K562 (cell line): ENCODE data around the gene GDF11. TPM values are rescaled to one million over a fixed set of nuclear protein-coding genes. Genes with fewer than 3 reads are reported as not detected.
A peak's percentile ranks its signal among the peaks of the same experiment; 100 is the strongest.

Experiments
- ATAC-seq: fragments of 200-7000 bp; cut with Tn5 transposase; 3 replicates; pipeline ENCODE4 v1.9.1; 2020; ENCODE audit warnings: moderate library complexity
- BruUV-seq: library from RNA; stranded (reverse); fragments of 400-500 nt; replicated peaks from 2 replicates; lab custom pipeline; 2021; lab: Mats Ljungman, UMichigan
- CTCF ChIA-PET: fragments of 300-600 bp; formaldehyde crosslinking; extraction: SDS; loops from one replicate; lab custom pipeline; 2021; ENCODE audit warnings: low intra/inter-chr PET ratio; lab: Yijun Ruan, JAX
- POLR2A ChIA-PET: fragments of 300-600, 350-650 bp; sonication (Branson Sonifier 250); formaldehyde crosslinking; extraction: SDS; loops from one replicate; lab custom pipeline; 2021; ENCODE audit warnings: antibody characterized with exemption, inconsistent platforms; lab: Yijun Ruan, JAX
- DNase-seq, 4 experiments: peaks; one replicate each; pipeline versions ENCODE4 v3.0.0 to v3.0.0-alpha.2; 2011 to 2018; ENCODE audit warnings: low spot score in 3 of 4, mixed read lengths in 3 of 4; ENCODE audit errors: extremely low read depth in 1 of 4
- FAIRE-seq: peaks from 2 replicates; lab custom pipeline; 2011; peaks lifted over from hg19 to GRCh38; lab: Jason Lieb, UNC
- H2AFZ ChIP-seq: 2 replicates; pipeline ENCODE4 v1.6.0; 2011; ENCODE audit warnings: low read depth, low read length, control low read depth, inconsistent platforms
- H3K27ac ChIP-seq: fragments of 200-600 bp; 3 replicates; pipeline ENCODE4 v1.8.0; 2011; ENCODE audit warnings: low read depth, mild to moderate bottlenecking, control low read depth, inconsistent platforms, low read length, moderate library complexity, mixed read lengths; ENCODE audit errors: extremely low read depth
- H3K27me3 ChIP-seq, 2 experiments: fragments of 300-600 bp in 1 of 2; 2 replicates in 1 of 2; 3 replicates in 1 of 2; pipeline versions ENCODE4 v1.6.0 to v1.8.0; 2011; ENCODE audit warnings: inconsistent platforms in 2 of 2, low read length in 2 of 2, mild to moderate bottlenecking in 1 of 2, mixed read lengths in 1 of 2, moderate library complexity in 1 of 2; ENCODE audit not compliant: control insufficient read depth in 2 of 2, insufficient read depth in 2 of 2
- H3K36me3 ChIP-seq: fragments of 300-600 bp; 3 replicates; pipeline ENCODE4 v1.8.0; 2011; ENCODE audit warnings: mild to moderate bottlenecking, low read length, inconsistent platforms; ENCODE audit not compliant: control insufficient read depth, insufficient read depth
- H3K4me1 ChIP-seq, 2 experiments: fragments of 200-600 bp in 1 of 2; replicated peaks in 1 of 2; 2 replicates in 1 of 2; 3 replicates in 1 of 2; pipeline versions ENCODE4 v1.5.1 to v1.8.0; 2011; ENCODE audit warnings: inconsistent platforms in 2 of 2, low read length in 2 of 2, mild to moderate bottlenecking in 1 of 2, mixed read lengths in 1 of 2, moderate library complexity in 1 of 2; ENCODE audit not compliant: control insufficient read depth in 2 of 2, insufficient read depth in 2 of 2
- H3K4me2 ChIP-seq: 2 replicates; pipeline ENCODE4 v1.6.1; 2011; ENCODE audit warnings: low read length, control low read depth, inconsistent platforms, mixed read lengths; ENCODE audit not compliant: insufficient read depth
- H3K4me3 ChIP-seq: fragments of 200-600 bp; sonication (generic), shearing (Covaris generic); 2 replicates; pipeline ENCODE4 v1.5.1; 2016; ENCODE audit warnings: control low read depth, inconsistent platforms
- H3K79me2 ChIP-seq: fragments of 200-600 bp; 3 replicates; pipeline ENCODE4 v1.8.0; 2011; ENCODE audit warnings: low read length, inconsistent platforms; ENCODE audit not compliant: control insufficient read depth, insufficient read depth
- H3K9ac ChIP-seq, 2 experiments: 2 replicates each; pipeline versions ENCODE4 v1.6.0 to v1.6.1; 2011; ENCODE audit warnings: low read depth in 2 of 2, low read length in 2 of 2, control low read depth in 1 of 2, inconsistent platforms in 1 of 2, mild to moderate bottlenecking in 1 of 2, mixed read lengths in 1 of 2; ENCODE audit not compliant: insufficient read depth in 1 of 2
- H3K9me1 ChIP-seq: one replicate; pipeline ENCODE4 v1.6.0; 2011; ENCODE audit warnings: inconsistent platforms, mild to moderate bottlenecking, low read length, moderate library complexity; ENCODE audit not compliant: control insufficient read depth, insufficient read depth
- H3K9me3 ChIP-seq: replicated peaks from 2 replicates; pipeline ENCODE4 v1.5.1; 2011; ENCODE audit warnings: low read depth, low read length, inconsistent platforms; ENCODE audit not compliant: control insufficient read depth, insufficient read depth
- H4K20me1 ChIP-seq: replicated peaks from 2 replicates; pipeline ENCODE4 v1.6.1; 2011; ENCODE audit warnings: low read length, inconsistent platforms, mixed read lengths; ENCODE audit not compliant: control insufficient read depth, insufficient read depth
- FOSL1 ChIP-seq: fragments of 200-800 bp; sonication (Bioruptor generic); conservative IDR thresholded peaks from 2 replicates; pipeline ENCODE4 v1.6.1; 2016; ENCODE audit warnings: missing genetic modification characterization, missing compliant biosample characterization
- LEF1 ChIP-seq: fragments of 450-650 bp; IDR thresholded peaks from 2 replicates; pipeline ENCODE4 v1.6.1; 2016; ENCODE audit warnings: mild to moderate bottlenecking
- POLR2AphosphoS2 ChIP-seq: IDR thresholded peaks from 2 replicates; pipeline ENCODE4 v1.6.1; 2012; ENCODE audit warnings: low read length, improper control_type of control experiment
- POLR2G ChIP-seq: fragments of 200-400 bp; formaldehyde crosslinking; IDR thresholded peaks from 2 replicates; pipeline ENCODE4 v1.6.1; 2017; ENCODE audit warnings: low read depth, mild to moderate bottlenecking, antibody characterized with exemption, low read length, moderate library complexity
- RBM14 ChIP-seq: fragments of 200-400 bp; formaldehyde crosslinking; IDR thresholded peaks from 2 replicates; pipeline ENCODE4 v1.6.1; 2018; ENCODE audit warnings: low read depth, mild to moderate bottlenecking, low read length, moderate library complexity, borderline replicate concordance; ENCODE audit not compliant: insufficient read depth
- SOX6 ChIP-seq: fragments of 450-650 bp; IDR thresholded peaks from 2 replicates; pipeline ENCODE4 v1.6.1; 2014; ENCODE audit warnings: mild to moderate bottlenecking
- SPI1 ChIP-seq: IDR thresholded peaks from 2 replicates; pipeline ENCODE4 v1.6.1; 2011; ENCODE audit warnings: low read depth, low read length, control low read depth, borderline replicate concordance
- ZNF436 ChIP-seq: fragments of 250-450, 450-650 bp; sonication (Bioruptor Pico); formaldehyde crosslinking; IDR thresholded peaks from 2 replicates; pipeline ENCODE4 v1.7.0; 2020; ENCODE audit warnings: mild to moderate bottlenecking
- WGBS: fragments of 100-300 bp; shearing (Covaris generic); methylation state at CpG from one replicate; pipeline ENCODE4 v1.1.6; 2016; ENCODE audit warnings: low coverage, mixed read lengths; ENCODE audit not compliant: insufficient coverage; ENCODE audit errors: missing lambda C conversion rate; 5-methylcytosine and 5-hydroxymethylcytosine counted together
- in situ Hi-C: fragments of 300-500 bp; cut with MboI; formaldehyde crosslinking; loops from 4 replicates; pipeline ENCODE4 v1.15.0; 2018; ENCODE audit warnings: inconsistent platforms, mixed read lengths
- intact Hi-C: fragments of 100-400 bp; cut with micrococcal nuclease; formaldehyde crosslinking; loops from 2 replicates; pipeline ENCODE4 v1.14.2; 2022
- polyA plus RNA-seq, 8 experiments: library from polyadenylated mRNA; depleted of rRNA in 4 of 8; stranded (reverse) in 5 of 8; unstranded in 3 of 8; fragments of >200 nt; fragmentation: Nextera tagmentation in 2 of 8; fragmentation: Illumina TruSeq in 1 of 8; extraction: Ambion mirVana in 2 of 8; extraction: Trizol in 1 of 8; gene quantifications; 2 replicates each; pipeline versions ENCODE4 v1.2.1 to v1.2.3, GENCODE V29; 2011 to 2014; ENCODE audit warnings: inconsistent platforms in 1 of 8, missing spikeins in 1 of 8
- total RNA-seq, 7 experiments: library from RNA; depleted of rRNA in 6 of 7; stranded (reverse); fragments of >200 nt in 6 of 7; fragmentation: Illumina TruSeq in 2 of 7; extraction: Trizol in 2 of 7; gene quantifications; 2 replicates each; pipeline versions ENCODE4 v1.2.1 to v1.2.3, GENCODE V29; 2011 to 2021; ENCODE audit warnings: low replicate concordance in 1 of 7
- TF ChIP-seq, protein P1 (sequence below): fragments of 150-350 bp; IDR thresholded peaks from 2 replicates; pipeline ENCODE4 v1.6.1; 2014; ENCODE audit warnings: low read depth, mild to moderate bottlenecking, low read length, borderline replicate concordance
- TF ChIP-seq, protein P2 (sequence below): sonication (generic); formaldehyde crosslinking; IDR thresholded peaks from 2 replicates; pipeline ENCODE4 v1.8.0; 2022; ENCODE audit warnings: missing genetic modification reagents, mild to moderate bottlenecking, borderline replicate concordance

GDF11 gene
- total and polyA plus RNA-seq, 9 of the 15 experiments (the other 6 are each of a cell fraction or from before 2014, with no cell fraction given) = 1.4 to 15.7 (median 4.8) TPM

DNA sequence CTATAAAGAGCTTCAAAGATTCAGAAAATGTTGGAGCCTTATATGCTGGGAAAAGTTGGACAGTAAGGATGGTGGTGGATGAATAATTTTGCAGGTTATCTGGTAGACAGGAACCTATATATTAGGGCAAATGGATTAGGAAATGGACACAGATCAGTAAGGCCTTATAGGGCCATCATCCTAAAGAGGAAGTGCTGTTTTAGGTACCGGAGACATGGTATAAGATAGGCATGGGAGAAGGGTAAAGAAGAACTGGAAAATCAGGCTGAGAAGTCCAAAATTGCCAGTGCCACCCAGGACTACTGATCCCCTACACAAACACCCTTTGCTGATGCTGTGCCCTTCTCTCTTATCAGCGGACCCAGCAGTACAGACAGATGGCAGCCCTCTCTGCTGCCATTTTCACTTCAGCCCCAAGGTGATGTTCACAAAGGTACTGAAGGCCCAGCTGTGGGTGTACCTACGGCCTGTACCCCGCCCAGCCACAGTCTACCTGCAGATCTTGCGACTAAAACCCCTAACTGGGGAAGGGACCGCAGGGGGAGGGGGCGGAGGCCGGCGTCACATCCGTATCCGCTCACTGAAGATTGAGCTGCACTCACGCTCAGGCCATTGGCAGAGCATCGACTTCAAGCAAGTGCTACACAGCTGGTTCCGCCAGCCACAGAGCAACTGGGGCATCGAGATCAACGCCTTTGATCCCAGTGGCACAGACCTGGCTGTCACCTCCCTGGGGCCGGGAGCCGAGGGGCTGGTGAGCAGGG lies 5.5 kb downstream of the GDF11 start:
- Histone ChIP-seq H3K4me1 (peaks cover 29 to 32% of the 10 kb centered on the region in 2 experiments), H3K9me3 (no peaks in the 10 kb centered on the region), H3K36me3 (peaks cover 71% of the 10 kb centered on the region), H3K9me1 (no peaks in the 10 kb centered on the region), H4K20me1 (no peaks in the 10 kb centered on the region), H3K4me3 (no peak overlapping the region), H3K4me2 (no peak overlapping the region), H3K27me3 (no peaks in the 10 kb centered on the region), H2AFZ (no peak overlapping the region), H3K27ac (no peak overlapping the region), H3K79me2 (peaks cover 38% of the 10 kb centered on the region), H3K9ac (no peak overlapping the region)
- ChIA-PET CTCF (no interaction called here), POLR2A (interaction anchor here (0.6 to 2.8 kb wide), 7 partner anchors 9 to 1792 kb away, joined by 3 to 15 read pairs (median 4); partner anchors contain the start of gene RAB5B)
- ATAC-seq = no peak
- in situ Hi-C loops (no loop called here), intact Hi-C loops (no loop called here)
- TF ChIP-seq LEF1 (no peak), SOX6 (no peak), SPI1 (peak; percentile 66; the same call in 1 of the 2 replicates), POLR2G (peak; percentile 60), POLR2AphosphoS2 (peak; percentile 31; the same call in 1 of the 2 replicates), FOSL1 (tag) (no peak), ZNF436 (CRISPR knock-in tag) (no peak), RBM14 (no peak)
- TF ChIP-seq, protein P1, sequence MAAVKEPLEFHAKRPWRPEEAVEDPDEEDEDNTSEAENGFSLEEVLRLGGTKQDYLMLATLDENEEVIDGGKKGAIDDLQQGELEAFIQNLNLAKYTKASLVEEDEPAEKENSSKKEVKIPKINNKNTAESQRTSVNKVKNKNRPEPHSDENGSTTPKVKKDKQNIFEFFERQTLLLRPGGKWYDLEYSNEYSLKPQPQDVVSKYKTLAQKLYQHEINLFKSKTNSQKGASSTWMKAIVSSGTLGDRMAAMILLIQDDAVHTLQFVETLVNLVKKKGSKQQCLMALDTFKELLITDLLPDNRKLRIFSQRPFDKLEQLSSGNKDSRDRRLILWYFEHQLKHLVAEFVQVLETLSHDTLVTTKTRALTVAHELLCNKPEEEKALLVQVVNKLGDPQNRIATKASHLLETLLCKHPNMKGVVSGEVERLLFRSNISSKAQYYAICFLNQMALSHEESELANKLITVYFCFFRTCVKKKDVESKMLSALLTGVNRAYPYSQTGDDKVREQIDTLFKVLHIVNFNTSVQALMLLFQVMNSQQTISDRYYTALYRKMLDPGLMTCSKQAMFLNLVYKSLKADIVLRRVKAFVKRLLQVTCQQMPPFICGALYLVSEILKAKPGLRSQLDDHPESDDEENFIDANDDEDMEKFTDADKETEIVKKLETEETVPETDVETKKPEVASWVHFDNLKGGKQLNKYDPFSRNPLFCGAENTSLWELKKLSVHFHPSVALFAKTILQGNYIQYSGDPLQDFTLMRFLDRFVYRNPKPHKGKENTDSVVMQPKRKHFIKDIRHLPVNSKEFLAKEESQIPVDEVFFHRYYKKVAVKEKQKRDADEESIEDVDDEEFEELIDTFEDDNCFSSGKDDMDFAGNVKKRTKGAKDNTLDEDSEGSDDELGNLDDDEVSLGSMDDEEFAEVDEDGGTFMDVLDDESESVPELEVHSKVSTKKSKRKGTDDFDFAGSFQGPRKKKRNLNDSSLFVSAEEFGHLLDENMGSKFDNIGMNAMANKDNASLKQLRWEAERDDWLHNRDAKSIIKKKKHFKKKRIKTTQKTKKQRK = no peak
- TF ChIP-seq, protein P2, sequence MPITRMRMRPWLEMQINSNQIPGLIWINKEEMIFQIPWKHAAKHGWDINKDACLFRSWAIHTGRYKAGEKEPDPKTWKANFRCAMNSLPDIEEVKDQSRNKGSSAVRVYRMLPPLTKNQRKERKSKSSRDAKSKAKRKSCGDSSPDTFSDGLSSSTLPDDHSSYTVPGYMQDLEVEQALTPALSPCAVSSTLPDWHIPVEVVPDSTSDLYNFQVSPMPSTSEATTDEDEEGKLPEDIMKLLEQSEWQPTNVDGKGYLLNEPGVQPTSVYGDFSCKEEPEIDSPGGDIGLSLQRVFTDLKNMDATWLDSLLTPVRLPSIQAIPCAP (CRISPR knock-in tag) = no peak
- 95% methylated on average over 13 of the region's 18 CpGs for WGBS
- FAIRE-seq = no peak
- no TSS peak for BruUV-seq
- DNase-seq = no peak
